K562 (cell line): ENCODE data around the gene PTBP2. TPM values are rescaled to one million over a fixed set of nuclear protein-coding genes. Genes with fewer than 3 reads are reported as not detected.

Experiments
- ATAC-seq: fragments of 200-7000 bp; cut with Tn5 transposase; 3 replicates; pipeline ENCODE4 v1.9.1; 2020; ENCODE audit warnings: moderate library complexity
- BruUV-seq: library from RNA; stranded (reverse); fragments of 400-500 nt; replicated peaks from 2 replicates; lab custom pipeline; 2021; lab: Mats Ljungman, UMichigan
- CTCF ChIA-PET: fragments of 300-600 bp; formaldehyde crosslinking; extraction: SDS; loops from one replicate; lab custom pipeline; 2021; ENCODE audit warnings: low intra/inter-chr PET ratio; lab: Yijun Ruan, JAX
- POLR2A ChIA-PET: fragments of 300-600, 350-650 bp; sonication (Branson Sonifier 250); formaldehyde crosslinking; extraction: SDS; loops from one replicate; lab custom pipeline; 2021; ENCODE audit warnings: antibody characterized with exemption, inconsistent platforms; lab: Yijun Ruan, JAX
- DNase-seq, 4 experiments: peaks; one replicate each; pipeline versions ENCODE4 v3.0.0 to v3.0.0-alpha.2; 2011 to 2018; ENCODE audit warnings: low spot score in 3 of 4, mixed read lengths in 3 of 4; ENCODE audit errors: extremely low read depth in 1 of 4
- FAIRE-seq: peaks from 2 replicates; lab custom pipeline; 2011; peaks lifted over from hg19 to GRCh38; lab: Jason Lieb, UNC
- H2AFZ ChIP-seq: 2 replicates; pipeline ENCODE4 v1.6.0; 2011; ENCODE audit warnings: low read depth, low read length, control low read depth, inconsistent platforms
- H3K27ac ChIP-seq: fragments of 200-600 bp; 3 replicates; pipeline ENCODE4 v1.8.0; 2011; ENCODE audit warnings: low read depth, mild to moderate bottlenecking, control low read depth, inconsistent platforms, low read length, moderate library complexity, mixed read lengths; ENCODE audit errors: extremely low read depth
- H3K27me3 ChIP-seq, 2 experiments: fragments of 300-600 bp in 1 of 2; 2 replicates in 1 of 2; 3 replicates in 1 of 2; pipeline versions ENCODE4 v1.6.0 to v1.8.0; 2011; ENCODE audit warnings: inconsistent platforms in 2 of 2, low read length in 2 of 2, mild to moderate bottlenecking in 1 of 2, mixed read lengths in 1 of 2, moderate library complexity in 1 of 2; ENCODE audit not compliant: control insufficient read depth in 2 of 2, insufficient read depth in 2 of 2
- H3K36me3 ChIP-seq: fragments of 300-600 bp; 3 replicates; pipeline ENCODE4 v1.8.0; 2011; ENCODE audit warnings: mild to moderate bottlenecking, low read length, inconsistent platforms; ENCODE audit not compliant: control insufficient read depth, insufficient read depth
- H3K4me1 ChIP-seq, 2 experiments: fragments of 200-600 bp in 1 of 2; replicated peaks in 1 of 2; 2 replicates in 1 of 2; 3 replicates in 1 of 2; pipeline versions ENCODE4 v1.5.1 to v1.8.0; 2011; ENCODE audit warnings: inconsistent platforms in 2 of 2, low read length in 2 of 2, mild to moderate bottlenecking in 1 of 2, mixed read lengths in 1 of 2, moderate library complexity in 1 of 2; ENCODE audit not compliant: control insufficient read depth in 2 of 2, insufficient read depth in 2 of 2
- H3K4me2 ChIP-seq: 2 replicates; pipeline ENCODE4 v1.6.1; 2011; ENCODE audit warnings: low read length, control low read depth, inconsistent platforms, mixed read lengths; ENCODE audit not compliant: insufficient read depth
- H3K4me3 ChIP-seq: fragments of 200-600 bp; sonication (generic), shearing (Covaris generic); 2 replicates; pipeline ENCODE4 v1.5.1; 2016; ENCODE audit warnings: control low read depth, inconsistent platforms
- H3K79me2 ChIP-seq: fragments of 200-600 bp; 3 replicates; pipeline ENCODE4 v1.8.0; 2011; ENCODE audit warnings: low read length, inconsistent platforms; ENCODE audit not compliant: control insufficient read depth, insufficient read depth
- H3K9ac ChIP-seq, 2 experiments: 2 replicates each; pipeline versions ENCODE4 v1.6.0 to v1.6.1; 2011; ENCODE audit warnings: low read depth in 2 of 2, low read length in 2 of 2, control low read depth in 1 of 2, inconsistent platforms in 1 of 2, mild to moderate bottlenecking in 1 of 2, mixed read lengths in 1 of 2; ENCODE audit not compliant: insufficient read depth in 1 of 2
- H3K9me1 ChIP-seq: one replicate; pipeline ENCODE4 v1.6.0; 2011; ENCODE audit warnings: inconsistent platforms, mild to moderate bottlenecking, low read length, moderate library complexity; ENCODE audit not compliant: control insufficient read depth, insufficient read depth
- H3K9me3 ChIP-seq: replicated peaks from 2 replicates; pipeline ENCODE4 v1.5.1; 2011; ENCODE audit warnings: low read depth, low read length, inconsistent platforms; ENCODE audit not compliant: control insufficient read depth, insufficient read depth
- H4K20me1 ChIP-seq: replicated peaks from 2 replicates; pipeline ENCODE4 v1.6.1; 2011; ENCODE audit warnings: low read length, inconsistent platforms, mixed read lengths; ENCODE audit not compliant: control insufficient read depth, insufficient read depth
- CREBBP ChIP-seq: IDR thresholded peaks from one replicate; pipeline ENCODE4 v1.6.1; 2012; ENCODE audit warnings: low read depth, mild to moderate bottlenecking, control low read depth, inconsistent platforms, low read length
- CXXC5 ChIP-seq: fragments of 250-450 bp; sonication (Bioruptor Pico); IDR thresholded peaks from 2 replicates; pipeline ENCODE4 v1.8.0; 2022; ENCODE audit warnings: inconsistent platforms, mild to moderate bottlenecking, moderate library complexity
- EGR1 ChIP-seq: fragments of 450-650 bp; conservative IDR thresholded peaks from 2 replicates; pipeline ENCODE4 v1.6.1; 2017; ENCODE audit warnings: mild to moderate bottlenecking
- GTF2E2 ChIP-seq: fragments of 200-800 bp; sonication (Bioruptor generic); IDR thresholded peaks from 2 replicates; pipeline ENCODE4 v1.6.1; 2016; ENCODE audit warnings: missing genetic modification characterization, missing compliant biosample characterization
- NEUROD1 ChIP-seq: fragments of 150-350 bp; IDR thresholded peaks from 2 replicates; pipeline ENCODE4 v1.6.1; 2014; ENCODE audit warnings: borderline replicate concordance, low read length, low read depth; ENCODE audit not compliant: partially characterized antibody
- POLR2A ChIP-seq: fragments of 450-650 bp; conservative IDR thresholded peaks from 2 replicates; pipeline ENCODE4 v1.6.1; 2016
- PREB ChIP-seq: sonication (generic); formaldehyde crosslinking; IDR thresholded peaks from 2 replicates; pipeline ENCODE4 v1.8.1; 2023; ENCODE audit warnings: mild to moderate bottlenecking, missing genetic modification reagents
- SIX5 ChIP-seq, 2 experiments: IDR thresholded peaks; 2 replicates each; pipeline ENCODE4 v1.6.1; 2011; ENCODE audit warnings: low read length in 2 of 2, borderline replicate concordance in 1 of 2, low read depth in 1 of 2, mild to moderate bottlenecking in 1 of 2, moderate library complexity in 1 of 2; ENCODE audit not compliant: insufficient read depth in 1 of 2
- ZMIZ1 ChIP-seq, 2 experiments: fragments of 150-350 bp in 1 of 2; IDR thresholded peaks; 2 replicates each; pipeline ENCODE4 v1.6.1; 2012 to 2016; ENCODE audit warnings: low read depth in 2 of 2, low read length in 2 of 2, mild to moderate bottlenecking in 1 of 2, moderate library complexity in 1 of 2
- ZNF140 ChIP-seq: fragments of 250-450 bp; sonication (Bioruptor Pico); IDR thresholded peaks from 2 replicates; pipeline ENCODE4 v1.8.0; 2021; ENCODE audit warnings: moderate library complexity, mild to moderate bottlenecking, inconsistent platforms
- ZNF316 ChIP-seq: fragments of 450-650 bp; IDR thresholded peaks from 2 replicates; pipeline ENCODE4 v1.6.1; 2016
- WGBS: fragments of 100-300 bp; shearing (Covaris generic); methylation state at CpG from one replicate; pipeline ENCODE4 v1.1.6; 2016; ENCODE audit warnings: low coverage, mixed read lengths; ENCODE audit not compliant: insufficient coverage; ENCODE audit errors: missing lambda C conversion rate; 5-methylcytosine and 5-hydroxymethylcytosine counted together
- in situ Hi-C: fragments of 300-500 bp; cut with MboI; formaldehyde crosslinking; loops from 4 replicates; pipeline ENCODE4 v1.15.0; 2018; ENCODE audit warnings: inconsistent platforms, mixed read lengths
- intact Hi-C: fragments of 100-400 bp; cut with micrococcal nuclease; formaldehyde crosslinking; loops from 2 replicates; pipeline ENCODE4 v1.14.2; 2022
- polyA plus RNA-seq, 8 experiments: library from polyadenylated mRNA; depleted of rRNA in 4 of 8; stranded (reverse) in 5 of 8; unstranded in 3 of 8; fragments of >200 nt; fragmentation: Nextera tagmentation in 2 of 8; fragmentation: Illumina TruSeq in 1 of 8; extraction: Ambion mirVana in 2 of 8; extraction: Trizol in 1 of 8; gene quantifications; 2 replicates each; pipeline versions ENCODE4 v1.2.1 to v1.2.3, GENCODE V29; 2011 to 2014; ENCODE audit warnings: inconsistent platforms in 1 of 8, missing spikeins in 1 of 8
- total RNA-seq, 7 experiments: library from RNA; depleted of rRNA in 6 of 7; stranded (reverse); fragments of >200 nt in 6 of 7; fragmentation: Illumina TruSeq in 2 of 7; extraction: Trizol in 2 of 7; gene quantifications; 2 replicates each; pipeline versions ENCODE4 v1.2.1 to v1.2.3, GENCODE V29; 2011 to 2021; ENCODE audit warnings: low replicate concordance in 1 of 7
- TF ChIP-seq, protein P1 (sequence below): fragments of 250-450 bp; sonication (Bioruptor Pico); IDR thresholded peaks from 2 replicates; pipeline ENCODE4 v1.9.0; 2021; ENCODE audit warnings: mild to moderate bottlenecking
- TF ChIP-seq, protein P2 (sequence below): fragments of 250-450 bp; sonication (Bioruptor Pico); IDR thresholded peaks from 2 replicates; pipeline ENCODE4 v1.8.0; 2022; ENCODE audit warnings: moderate library complexity, mild to moderate bottlenecking, inconsistent platforms

Gene PTBP2
- total and polyA plus RNA-seq, 9 of the 15 experiments (the other 6 are each of a cell fraction or from before 2014, with no cell fraction given): 9.8 to 30.6 (median 19.0) TPM

DNA sequence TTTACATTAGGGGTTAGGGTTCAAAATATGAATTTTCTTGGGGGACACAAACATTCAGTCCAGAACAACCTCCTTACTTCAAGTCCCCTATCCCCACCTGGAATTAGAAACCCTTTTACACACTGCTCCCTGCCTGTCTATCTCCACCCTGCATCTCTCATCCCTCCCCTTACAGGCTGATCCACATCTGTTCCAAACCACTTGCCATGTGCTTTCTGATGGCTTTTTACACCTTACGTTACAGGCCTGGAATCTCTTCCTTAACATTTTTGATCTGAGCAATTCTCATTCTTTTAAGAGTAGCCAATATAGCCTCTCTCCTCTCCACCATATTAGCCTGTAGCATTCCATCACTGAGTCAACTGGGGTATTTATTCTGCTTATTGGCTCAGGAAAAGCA is 122.0 kb downstream of the PTBP2 start:
- POLR2A ChIA-PET: no interaction called here
- no peaks in the 10 kb centered on the region for H4K20me1 ChIP-seq
- H3K79me2 ChIP-seq: no peaks in the 10 kb centered on the region
- H3K27ac ChIP-seq: no peak overlapping the region
- BruUV-seq: no TSS peak
- CTCF ChIA-PET: no interaction called here
- ATAC-seq (no peak), FAIRE-seq (no peak), DNase-seq (no peak)
- TF ChIP-seq EGR1: no peak
- no peak for TF ChIP-seq NEUROD1
- TF ChIP-seq ZNF316: no peak
- no peak for TF ChIP-seq POLR2A
- TF ChIP-seq SIX5 (IDR thresholded peaks at IDR 0.05; ENCODE audit: borderline replicate concordance in 1 of 2, insufficient read depth in 1 of 2, low read depth in 1 of 2, low read length in 2 of 2): no peak
- TF ChIP-seq CXXC5 (CRISPR knock-in tag): no peak
- no peak for TF ChIP-seq ZMIZ1 (IDR thresholded peaks at IDR 0.05; ENCODE audit: low read depth in 2 of 2, low read length in 2 of 2)
- no peak for TF ChIP-seq PREB (CRISPR knock-in tag)
- TF ChIP-seq, protein P1, sequence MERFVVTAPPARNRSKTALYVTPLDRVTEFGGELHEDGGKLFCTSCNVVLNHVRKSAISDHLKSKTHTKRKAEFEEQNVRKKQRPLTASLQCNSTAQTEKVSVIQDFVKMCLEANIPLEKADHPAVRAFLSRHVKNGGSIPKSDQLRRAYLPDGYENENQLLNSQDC (CRISPR knock-in tag): no peak
- no peak for TF ChIP-seq CREBBP
- TF ChIP-seq ZNF140 (CRISPR knock-in tag): no peak
- TF ChIP-seq GTF2E2 (tag): no peak
- TF ChIP-seq, protein P2, sequence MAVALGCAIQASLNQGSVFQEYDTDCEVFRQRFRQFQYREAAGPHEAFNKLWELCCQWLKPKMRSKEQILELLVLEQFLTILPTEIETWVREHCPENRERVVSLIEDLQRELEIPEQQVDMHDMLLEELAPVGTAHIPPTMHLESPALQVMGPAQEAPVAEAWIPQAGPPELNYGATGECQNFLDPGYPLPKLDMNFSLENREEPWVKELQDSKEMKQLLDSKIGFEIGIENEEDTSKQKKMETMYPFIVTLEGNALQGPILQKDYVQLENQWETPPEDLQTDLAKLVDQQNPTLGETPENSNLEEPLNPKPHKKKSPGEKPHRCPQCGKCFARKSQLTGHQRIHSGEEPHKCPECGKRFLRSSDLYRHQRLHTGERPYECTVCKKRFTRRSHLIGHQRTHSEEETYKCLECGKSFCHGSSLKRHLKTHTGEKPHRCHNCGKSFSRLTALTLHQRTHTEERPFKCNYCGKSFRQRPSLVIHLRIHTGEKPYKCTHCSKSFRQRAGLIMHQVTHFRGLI: no peak
- no peak overlapping the region for H3K4me2 ChIP-seq
- H2AFZ ChIP-seq: no peak overlapping the region
- in situ Hi-C loops: no loop called here
- intact Hi-C loops: loop anchor here (10.0 kb wide), 1 partner anchor 1539 kb away; no protein-coding TSS in a partner anchor
- no peaks in the 10 kb centered on the region for H3K4me1 ChIP-seq
- no peak overlapping the region for H3K9ac ChIP-seq
- H3K4me3 ChIP-seq: no peak overlapping the region
- 0% methylated on average over 1 of the region's 1 CpG for WGBS
- no peaks in the 10 kb centered on the region for H3K36me3 ChIP-seq
- no peaks in the 10 kb centered on the region for H3K9me3 ChIP-seq
- H3K27me3 ChIP-seq: no peaks in the 10 kb centered on the region; a peak in 1 of 5 replicates
- H3K9me1 ChIP-seq: no peaks in the 10 kb centered on the region
